ENCODE data around the gene PROB1. TPM values are rescaled to one million over a fixed set of nuclear protein-coding genes. Genes with fewer than 3 reads are reported as not detected.
"Not testable (repeated sequence)": the region's sequence is repeated elsewhere in the genome, so short reads cannot be mapped to it uniquely, and the experiment has no call there.

Gene PROB1
- total RNA-seq, 3 donors from 2014 or later: 0.58 to 0.98 (median 0.94) TPM

- peak; percentile 57 to 78 (median 62) for DNase-seq
- Histone ChIP-seq H3K9me3 (no peaks in the 10 kb centered on the region), H3K4me1 (ENCODE audit: low read depth) (peaks cover 55% of the 10 kb centered on the region), H3K4me3 (no peak within 1 kb of the TSS), H3K36me3 (ENCODE audit: low read depth) (no peaks in the 10 kb centered on the region)
- no peak for TF ChIP-seq CTCF (IDR thresholded peaks at IDR 0.05)
- intact Hi-C loops (cut with DNase I, micrococcal nuclease): no loop called here
- ATAC-seq: peak; percentile 2
Observed at GRCh38 chr5:139389701-139390638, 4.9 kb downstream of the PROB1 start, which contains the start of gene MZB1. TSS of gene MZB1 (minus strand) at chr5:139389913. CDS start at chr5:139389856, 57 bp downstream.

DNA sequence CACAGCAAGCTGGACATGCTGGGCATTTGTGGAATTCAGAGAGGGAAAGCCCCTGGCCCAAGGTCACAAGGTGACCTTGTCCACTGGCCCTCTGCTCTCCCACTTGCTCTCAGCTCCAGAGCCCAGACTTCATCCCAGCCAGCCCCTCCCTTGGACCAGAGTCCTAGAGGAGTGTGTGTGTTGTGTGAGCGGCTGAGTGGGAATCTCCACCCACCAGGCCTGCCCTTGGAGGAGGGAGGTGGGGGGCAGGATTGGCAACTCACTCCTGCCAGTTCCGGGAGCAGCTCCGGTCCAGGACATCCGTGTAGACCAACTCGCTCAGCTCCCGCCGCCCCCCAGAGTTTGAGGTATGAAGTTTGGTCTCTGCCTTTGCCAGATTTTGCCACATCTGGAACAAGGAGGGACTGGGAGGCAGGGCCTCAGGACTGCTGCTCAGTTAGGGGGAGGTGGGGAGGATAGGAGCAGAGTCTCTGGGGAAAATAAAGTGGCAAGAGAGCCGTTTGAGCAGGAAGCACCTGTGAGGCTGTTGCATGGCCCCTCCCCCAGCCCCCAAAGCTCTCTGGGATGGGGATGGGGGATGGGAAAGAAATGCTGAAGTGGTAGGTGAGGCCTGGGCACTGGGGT lies 6.6 kb downstream of the PROB1 start:
- ATAC-seq (peak; percentile 56), DNase-seq (peak; percentile 85 to 89 (median 87))
- Histone ChIP-seq H3K9me3 (no peaks in the 10 kb centered on the region), H3K4me3 (peak overlapping the region; percentile 26), H3K36me3 (ENCODE audit: low read depth) (no peaks in the 10 kb centered on the region), H3K4me1 (ENCODE audit: low read depth) (peaks cover 60% of the 10 kb centered on the region)
- no peak for TF ChIP-seq CTCF (IDR thresholded peaks at IDR 0.05)
- intact Hi-C loops (cut with DNase I, micrococcal nuclease): no loop called here

- H3K4me3 ChIP-seq: no peak overlapping the region
- H3K9me3 ChIP-seq: no peaks in the 10 kb centered on the region
- ATAC-seq (no peak), DNase-seq (peak in 1 of 3 donors; percentile 49)
- intact Hi-C loops (cut with DNase I, micrococcal nuclease): no loop called here
- no peak for TF ChIP-seq CTCF (IDR thresholded peaks at IDR 0.05)
- no peaks in the 10 kb centered on the region for H3K36me3 ChIP-seq (ENCODE audit: low read depth)
- H3K4me1 ChIP-seq (ENCODE audit: low read depth): peaks cover 58% of the 10 kb centered on the region
Observed at GRCh38 chr5:139387611-139388197, 7.2 kb downstream of the PROB1 start.

- H3K36me3 ChIP-seq (ENCODE audit: low read depth); H3K9me3 ChIP-seq; ATAC-seq; DNase-seq; H3K4me3 ChIP-seq; intact Hi-C loops (cut with DNase I, micrococcal nuclease): not testable (repeated sequence)
- peaks cover 61% of the 10 kb centered on the region for H3K4me1 ChIP-seq (ENCODE audit: low read depth)
Observed at GRCh38 chr5:139386956-139387355, 7.9 kb downstream of the PROB1 start.

GRCh38 chr5:139386050-139386438 lies 8.9 kb downstream of the PROB1 start:
- DNase-seq: no peak
- intact Hi-C loops (cut with DNase I, micrococcal nuclease): no loop called here
- ATAC-seq: no peak
- no peaks in the 10 kb centered on the region for H3K9me3 ChIP-seq
- no peaks in the 10 kb centered on the region for H3K36me3 ChIP-seq (ENCODE audit: low read depth)
- peaks cover 58% of the 10 kb centered on the region for H3K4me1 ChIP-seq (ENCODE audit: low read depth)
- no peak overlapping the region for H3K4me3 ChIP-seq
- TF ChIP-seq CTCF (IDR thresholded peaks at IDR 0.05): no peak

Data from mucosa of descending colon (tissue), 3 donors.